ENCODE results near the gene UBE2R2.

GRCh38 chr9:33843312-33843961, 26.5 kb downstream of the UBE2R2 start:
- TF ChIP-seq TAF1 (IDR thresholded peaks at IDR 0.05; ENCODE audit: low read depth): no peak
- no peak for TF ChIP-seq REST (IDR thresholded peaks at IDR 0.05; ENCODE audit: borderline replicate concordance)
- TF ChIP-seq, protein P1, sequence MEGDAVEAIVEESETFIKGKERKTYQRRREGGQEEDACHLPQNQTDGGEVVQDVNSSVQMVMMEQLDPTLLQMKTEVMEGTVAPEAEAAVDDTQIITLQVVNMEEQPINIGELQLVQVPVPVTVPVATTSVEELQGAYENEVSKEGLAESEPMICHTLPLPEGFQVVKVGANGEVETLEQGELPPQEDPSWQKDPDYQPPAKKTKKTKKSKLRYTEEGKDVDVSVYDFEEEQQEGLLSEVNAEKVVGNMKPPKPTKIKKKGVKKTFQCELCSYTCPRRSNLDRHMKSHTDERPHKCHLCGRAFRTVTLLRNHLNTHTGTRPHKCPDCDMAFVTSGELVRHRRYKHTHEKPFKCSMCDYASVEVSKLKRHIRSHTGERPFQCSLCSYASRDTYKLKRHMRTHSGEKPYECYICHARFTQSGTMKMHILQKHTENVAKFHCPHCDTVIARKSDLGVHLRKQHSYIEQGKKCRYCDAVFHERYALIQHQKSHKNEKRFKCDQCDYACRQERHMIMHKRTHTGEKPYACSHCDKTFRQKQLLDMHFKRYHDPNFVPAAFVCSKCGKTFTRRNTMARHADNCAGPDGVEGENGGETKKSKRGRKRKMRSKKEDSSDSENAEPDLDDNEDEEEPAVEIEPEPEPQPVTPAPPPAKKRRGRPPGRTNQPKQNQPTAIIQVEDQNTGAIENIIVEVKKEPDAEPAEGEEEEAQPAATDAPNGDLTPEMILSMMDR (IDR thresholded peaks at IDR 0.05; ENCODE audit: poor library complexity, severe bottlenecking): no peak
- TF ChIP-seq EZH2 (IDR thresholded peaks at IDR 0.05; ENCODE audit: borderline replicate concordance, insufficient read depth, low read length, poor library complexity, severe bottlenecking): no peak
- no peak for TF ChIP-seq MXI1 (conservative IDR thresholded peaks at IDR 0.05; ENCODE audit: poor library complexity, severe bottlenecking)
- no peak for TF ChIP-seq POLR2AphosphoS5 (IDR thresholded peaks at IDR 0.05)

Measured in neural cell (in vitro differentiated cells).